ENCODE data around the gene KDM7A.
"Not testable (repeated sequence)": the region's sequence is repeated elsewhere in the genome, so short reads cannot be mapped to it uniquely, and the experiment has no call there.

The KDM7A gene

GRCh38 chr7:140176811-140177702 lies at the start of gene KDM7A:
Gene KDM7A (minus strand): TSS chr7:140176983. CDS start chr7:140176937, 46 bp downstream.
- peak; percentile 88 for DNase-seq (ENCODE audit: low read depth)

- DNase-seq (ENCODE audit: low read depth): no peak
These were observed 48.9 kb upstream of the KDM7A start for GRCh38 chr7:140225562-140226249.

GRCh38 chr7:140223515-140224221 lies 46.9 kb upstream of the KDM7A start:
- DNase-seq (ENCODE audit: low read depth): no peak

GRCh38 chr7:140222814-140223213 lies 46.0 kb upstream of the KDM7A start:
- DNase-seq (ENCODE audit: low read depth): no peak

- DNase-seq (ENCODE audit: low read depth): no peak
These were observed 43.1 kb upstream of the KDM7A start for GRCh38 chr7:140219672-140220524.

- DNase-seq (ENCODE audit: low read depth): no peak
These were observed 41.9 kb upstream of the KDM7A start for GRCh38 chr7:140218656-140219055.

- no peak for DNase-seq (ENCODE audit: low read depth)
These were observed 41.1 kb upstream of the KDM7A start for GRCh38 chr7:140217750-140218501.

GRCh38 chr7:140215281-140215680 lies 38.5 kb upstream of the KDM7A start:
- DNase-seq (ENCODE audit: low read depth): no peak

GRCh38 chr7:140214075-140214684 lies 37.4 kb upstream of the KDM7A start:
- DNase-seq (ENCODE audit: low read depth): no peak

GRCh38 chr7:140213684-140214074 lies 36.9 kb upstream of the KDM7A start:
- DNase-seq (ENCODE audit: low read depth): no peak

GRCh38 chr7:140212100-140212881 lies 35.5 kb upstream of the KDM7A start:
- no peak for DNase-seq (ENCODE audit: low read depth)

GRCh38 chr7:140211698-140212097 lies 34.9 kb upstream of the KDM7A start:
- no peak for DNase-seq (ENCODE audit: low read depth)

GRCh38 chr7:140209866-140210609 lies 33.3 kb upstream of the KDM7A start:
- DNase-seq (ENCODE audit: low read depth): peak; percentile 19

- DNase-seq (ENCODE audit: low read depth): no peak
These were observed 30.0 kb upstream of the KDM7A start for GRCh38 chr7:140206616-140207389.

GRCh38 chr7:140205600-140205999 lies 28.8 kb upstream of the KDM7A start:
- DNase-seq (ENCODE audit: low read depth): no peak

GRCh38 chr7:140203556-140203955 lies 26.8 kb upstream of the KDM7A start:
- no peak for DNase-seq (ENCODE audit: low read depth)

GRCh38 chr7:140202942-140203341 lies 26.2 kb upstream of the KDM7A start:
- DNase-seq (ENCODE audit: low read depth): not testable (repeated sequence)

- DNase-seq (ENCODE audit: low read depth): no peak
These were observed 24.6 kb upstream of the KDM7A start for GRCh38 chr7:140201393-140201792.

All from activated T-helper 9 cell treated with anti-CD3 and anti-CD28 coated beads, Interleukin-2, amount 50 U/mL, for 16 hours (primary cell).